ENCODE data around the gene ZBTB16.

Gene ZBTB16

DNA sequence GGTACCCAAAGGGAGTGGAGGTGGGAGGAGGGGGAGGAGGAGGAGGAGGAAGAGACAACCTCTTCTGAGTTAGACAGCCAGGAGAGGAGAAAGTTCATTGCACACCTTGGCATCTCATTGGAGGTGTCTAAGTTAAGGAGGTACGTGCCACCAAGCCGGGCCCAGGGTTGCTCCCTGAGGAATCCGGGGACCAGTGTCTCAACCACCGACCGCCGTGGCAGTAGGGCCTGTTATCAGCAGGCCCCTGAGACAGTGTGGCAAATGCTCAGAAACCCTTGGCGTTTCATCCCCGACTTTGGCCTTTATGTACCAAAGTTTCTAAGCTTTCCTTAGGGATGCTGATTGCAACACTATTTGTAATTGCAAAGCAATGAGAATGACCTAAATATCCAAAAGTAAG is 141.7 kb downstream of the ZBTB16 start:
- Histone ChIP-seq H3K36me3 (ENCODE audit: low read depth) (no peaks in the 10 kb centered on the region; the same call in 1 of the 2 replicates), H3K4me3 (ENCODE audit: severe bottlenecking) (no peak overlapping the region), H3K9me3 (ENCODE audit: severe bottlenecking) (no peaks in the 10 kb centered on the region), H3K27me3 (ENCODE audit: insufficient read depth, poor library complexity, severe bottlenecking) (no peaks in the 10 kb centered on the region), H3K4me1 (ENCODE audit: insufficient read depth, poor library complexity, severe bottlenecking) (peaks cover 29% of the 10 kb centered on the region), H3K27ac (ENCODE audit: poor library complexity, severe bottlenecking) (no peak overlapping the region)
- TF ChIP-seq, protein P1, sequence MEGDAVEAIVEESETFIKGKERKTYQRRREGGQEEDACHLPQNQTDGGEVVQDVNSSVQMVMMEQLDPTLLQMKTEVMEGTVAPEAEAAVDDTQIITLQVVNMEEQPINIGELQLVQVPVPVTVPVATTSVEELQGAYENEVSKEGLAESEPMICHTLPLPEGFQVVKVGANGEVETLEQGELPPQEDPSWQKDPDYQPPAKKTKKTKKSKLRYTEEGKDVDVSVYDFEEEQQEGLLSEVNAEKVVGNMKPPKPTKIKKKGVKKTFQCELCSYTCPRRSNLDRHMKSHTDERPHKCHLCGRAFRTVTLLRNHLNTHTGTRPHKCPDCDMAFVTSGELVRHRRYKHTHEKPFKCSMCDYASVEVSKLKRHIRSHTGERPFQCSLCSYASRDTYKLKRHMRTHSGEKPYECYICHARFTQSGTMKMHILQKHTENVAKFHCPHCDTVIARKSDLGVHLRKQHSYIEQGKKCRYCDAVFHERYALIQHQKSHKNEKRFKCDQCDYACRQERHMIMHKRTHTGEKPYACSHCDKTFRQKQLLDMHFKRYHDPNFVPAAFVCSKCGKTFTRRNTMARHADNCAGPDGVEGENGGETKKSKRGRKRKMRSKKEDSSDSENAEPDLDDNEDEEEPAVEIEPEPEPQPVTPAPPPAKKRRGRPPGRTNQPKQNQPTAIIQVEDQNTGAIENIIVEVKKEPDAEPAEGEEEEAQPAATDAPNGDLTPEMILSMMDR (IDR thresholded peaks at IDR 0.05; ENCODE audit: poor library complexity, severe bottlenecking) = no peak
- ATAC-seq (ENCODE audit: low read depth) (no peak), DNase-seq (ENCODE audit: low spot score) (no peak)

DNA sequence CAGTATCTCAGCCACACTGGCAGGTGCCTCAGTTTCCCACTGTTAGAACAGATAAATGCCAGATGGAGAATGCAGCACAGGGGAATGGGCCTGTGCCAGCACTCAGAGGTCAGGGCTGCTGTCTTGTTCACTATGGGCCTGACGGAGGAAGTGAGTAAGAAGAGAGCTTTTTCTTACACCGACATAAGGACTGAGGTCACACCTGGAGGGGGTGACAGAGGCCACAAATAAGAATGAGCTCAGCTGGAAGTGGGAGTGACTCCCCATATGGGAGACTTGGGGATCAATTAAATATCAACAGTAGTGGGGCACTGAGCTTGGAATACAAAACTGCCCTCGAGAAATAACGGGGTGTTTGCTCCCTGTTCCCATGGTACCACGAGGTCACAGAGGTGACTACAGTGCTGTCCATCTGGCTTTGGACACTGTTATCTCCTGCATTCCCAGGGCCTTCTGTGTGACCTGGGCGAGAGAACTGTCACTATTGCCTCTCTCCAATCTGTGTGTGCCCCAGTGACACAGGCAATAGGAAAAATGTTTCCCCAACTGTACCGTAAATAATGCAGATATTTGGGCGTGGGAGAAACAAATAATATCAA is 142.6 kb downstream of the ZBTB16 start:
- ATAC-seq (ENCODE audit: low read depth) = no peak
- Histone ChIP-seq H3K9me3 (ENCODE audit: severe bottlenecking) (no peaks in the 10 kb centered on the region), H3K4me3 (ENCODE audit: severe bottlenecking) (no peak overlapping the region), H3K4me1 (ENCODE audit: insufficient read depth, poor library complexity, severe bottlenecking) (peaks cover 20% of the 10 kb centered on the region), H3K27ac (ENCODE audit: poor library complexity, severe bottlenecking) (no peak overlapping the region), H3K36me3 (ENCODE audit: low read depth) (peaks cover 3% of the 10 kb centered on the region; the same call in 1 of the 2 replicates), H3K27me3 (ENCODE audit: insufficient read depth, poor library complexity, severe bottlenecking) (no peaks in the 10 kb centered on the region)
- TF ChIP-seq, protein P1 (IDR thresholded peaks at IDR 0.05; ENCODE audit: poor library complexity, severe bottlenecking) = no peak
- no peak for DNase-seq (ENCODE audit: low spot score)

DNA sequence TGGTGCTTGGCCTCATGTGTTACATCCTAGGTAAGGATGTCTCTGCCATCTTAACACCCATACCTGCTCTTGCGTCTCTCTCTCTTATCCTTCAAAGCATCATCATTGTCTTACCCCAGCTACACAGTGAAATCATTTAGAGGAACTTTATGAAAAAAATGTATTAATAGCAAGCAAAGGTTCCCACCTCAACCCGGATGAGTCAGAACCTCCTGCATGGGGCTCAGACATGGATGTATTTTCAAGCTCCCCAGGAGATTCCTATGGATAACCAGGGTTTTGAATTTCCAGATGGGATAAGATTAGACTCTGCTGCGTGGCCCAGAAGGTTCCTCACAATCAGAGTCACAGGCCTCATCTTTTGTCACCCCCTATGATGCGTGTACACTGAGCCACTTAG is 147.6 kb downstream of the ZBTB16 start:
- Histone ChIP-seq H3K9me3 (ENCODE audit: severe bottlenecking) (no peaks in the 10 kb centered on the region), H3K27me3 (ENCODE audit: insufficient read depth, poor library complexity, severe bottlenecking) (no peaks in the 10 kb centered on the region), H3K4me3 (ENCODE audit: severe bottlenecking) (no peak overlapping the region), H3K27ac (ENCODE audit: poor library complexity, severe bottlenecking) (no peak overlapping the region), H3K4me1 (ENCODE audit: insufficient read depth, poor library complexity, severe bottlenecking) (peaks cover 5% of the 10 kb centered on the region), H3K36me3 (ENCODE audit: low read depth) (peaks cover 3% of the 10 kb centered on the region; the same call in 1 of the 2 replicates)
- no peak for DNase-seq (ENCODE audit: low spot score)
- no peak for ATAC-seq (ENCODE audit: low read depth)
- TF ChIP-seq, protein P1 (IDR thresholded peaks at IDR 0.05; ENCODE audit: poor library complexity, severe bottlenecking) = no peak

DNA sequence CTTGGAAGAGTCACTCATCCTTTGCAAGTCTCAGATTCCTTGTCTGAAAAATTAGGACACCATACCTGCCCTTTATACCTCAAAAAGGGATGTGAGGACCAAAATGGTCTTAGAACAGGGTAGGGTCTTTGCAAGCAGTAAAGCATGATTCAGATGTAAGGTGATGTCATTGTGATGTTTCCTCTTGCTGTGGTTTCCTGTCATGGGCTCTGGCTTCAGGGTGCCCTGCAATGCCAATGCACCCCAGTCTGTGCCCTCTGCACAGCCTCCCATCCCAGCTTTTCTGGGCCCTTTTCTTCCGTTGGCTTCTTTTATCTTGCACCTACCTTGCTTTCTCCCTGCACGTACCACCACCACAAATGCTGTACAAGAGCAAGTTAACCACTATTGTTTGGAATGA is 148.9 kb downstream of the ZBTB16 start:
- Histone ChIP-seq H3K27ac (ENCODE audit: poor library complexity, severe bottlenecking) (no peak overlapping the region), H3K4me1 (ENCODE audit: insufficient read depth, poor library complexity, severe bottlenecking) (peaks cover 5% of the 10 kb centered on the region), H3K9me3 (ENCODE audit: severe bottlenecking) (no peaks in the 10 kb centered on the region), H3K4me3 (ENCODE audit: severe bottlenecking) (no peak overlapping the region), H3K27me3 (ENCODE audit: insufficient read depth, poor library complexity, severe bottlenecking) (no peaks in the 10 kb centered on the region), H3K36me3 (ENCODE audit: low read depth) (peaks cover 3% of the 10 kb centered on the region; the same call in 1 of the 2 replicates)
- TF ChIP-seq, protein P1 (IDR thresholded peaks at IDR 0.05; ENCODE audit: poor library complexity, severe bottlenecking) = no peak
- DNase-seq (ENCODE audit: low spot score) (no peak), ATAC-seq (ENCODE audit: low read depth) (peak; percentile 44; the same call in 2 of the 3 replicates)

DNA sequence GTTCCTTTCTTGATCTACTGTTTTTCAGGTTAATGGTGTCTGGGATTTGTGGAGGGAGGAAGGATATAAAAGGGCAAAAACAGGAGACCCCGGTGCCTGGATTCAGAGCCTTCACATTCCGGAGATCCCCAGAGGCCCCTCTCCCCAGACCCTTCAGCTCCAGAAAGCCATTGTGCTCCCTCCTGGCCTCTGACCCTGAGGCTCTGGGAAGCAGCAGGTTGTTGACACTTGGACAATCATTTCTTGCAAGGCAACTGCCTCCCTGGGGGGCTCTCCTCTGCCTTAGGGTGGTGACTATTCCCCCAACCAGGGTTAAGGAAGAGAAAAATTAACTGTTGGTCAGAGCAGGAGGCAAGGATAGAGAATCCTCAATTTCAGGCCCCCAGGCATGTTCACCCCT is 149.8 kb downstream of the ZBTB16 start:
- TF ChIP-seq, protein P1 (IDR thresholded peaks at IDR 0.05; ENCODE audit: poor library complexity, severe bottlenecking) = no peak
- DNase-seq (ENCODE audit: low spot score) = no peak
- H3K36me3 ChIP-seq (ENCODE audit: low read depth) = peaks cover 3% of the 10 kb centered on the region
- no peaks in the 10 kb centered on the region for H3K9me3 ChIP-seq (ENCODE audit: severe bottlenecking)
- no peak overlapping the region for H3K27ac ChIP-seq (ENCODE audit: poor library complexity, severe bottlenecking)
- no peak for ATAC-seq (ENCODE audit: low read depth)
- no peak overlapping the region for H3K4me3 ChIP-seq (ENCODE audit: severe bottlenecking)
- H3K4me1 ChIP-seq (ENCODE audit: insufficient read depth, poor library complexity, severe bottlenecking) = peaks cover 5% of the 10 kb centered on the region
- H3K27me3 ChIP-seq (ENCODE audit: insufficient read depth, poor library complexity, severe bottlenecking) = no peaks in the 10 kb centered on the region
